ENCODE results near the gene DGCR8.

DNA sequence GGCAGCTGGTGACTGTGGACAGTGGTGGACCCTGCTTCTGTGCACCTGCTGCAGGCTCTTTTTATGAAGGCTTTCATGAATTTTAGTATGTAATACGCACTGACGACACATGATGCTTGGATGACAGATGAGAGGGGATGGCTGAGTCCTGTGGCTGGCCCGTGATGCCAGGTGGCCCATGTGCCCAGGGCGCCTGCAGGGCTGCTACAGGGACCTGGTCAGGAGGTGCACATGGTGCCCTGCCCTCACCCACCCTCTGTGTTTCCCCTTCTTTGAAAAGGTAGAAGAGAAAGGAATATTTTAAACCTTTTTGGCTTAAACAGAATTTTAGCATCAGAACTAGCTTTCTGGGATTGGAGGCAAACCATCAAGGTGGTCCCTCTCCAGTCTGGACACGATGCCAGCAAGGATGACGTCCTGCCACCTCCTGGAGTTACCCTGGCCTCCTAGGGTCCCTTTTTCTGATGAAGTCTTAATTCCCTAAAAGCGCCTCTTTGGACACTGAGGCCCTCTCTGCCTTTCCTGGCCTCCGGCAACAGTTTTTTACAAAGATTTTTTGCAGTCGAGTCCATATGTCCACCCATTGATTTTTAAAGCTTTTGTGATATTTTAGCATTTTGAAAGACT is 30.4 kb downstream of the DGCR8 start:
- TF ChIP-seq, protein P1, sequence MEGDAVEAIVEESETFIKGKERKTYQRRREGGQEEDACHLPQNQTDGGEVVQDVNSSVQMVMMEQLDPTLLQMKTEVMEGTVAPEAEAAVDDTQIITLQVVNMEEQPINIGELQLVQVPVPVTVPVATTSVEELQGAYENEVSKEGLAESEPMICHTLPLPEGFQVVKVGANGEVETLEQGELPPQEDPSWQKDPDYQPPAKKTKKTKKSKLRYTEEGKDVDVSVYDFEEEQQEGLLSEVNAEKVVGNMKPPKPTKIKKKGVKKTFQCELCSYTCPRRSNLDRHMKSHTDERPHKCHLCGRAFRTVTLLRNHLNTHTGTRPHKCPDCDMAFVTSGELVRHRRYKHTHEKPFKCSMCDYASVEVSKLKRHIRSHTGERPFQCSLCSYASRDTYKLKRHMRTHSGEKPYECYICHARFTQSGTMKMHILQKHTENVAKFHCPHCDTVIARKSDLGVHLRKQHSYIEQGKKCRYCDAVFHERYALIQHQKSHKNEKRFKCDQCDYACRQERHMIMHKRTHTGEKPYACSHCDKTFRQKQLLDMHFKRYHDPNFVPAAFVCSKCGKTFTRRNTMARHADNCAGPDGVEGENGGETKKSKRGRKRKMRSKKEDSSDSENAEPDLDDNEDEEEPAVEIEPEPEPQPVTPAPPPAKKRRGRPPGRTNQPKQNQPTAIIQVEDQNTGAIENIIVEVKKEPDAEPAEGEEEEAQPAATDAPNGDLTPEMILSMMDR (IDR thresholded peaks at IDR 0.05), result no peak
- TF ChIP-seq POLR2AphosphoS5 (IDR thresholded peaks at IDR 0.05), result no peak
